Measurements from ENCODE around the gene PFN3. TPM values are rescaled to one million over a fixed set of nuclear protein-coding genes. Genes with fewer than 3 reads are reported as not detected.

PFN3 gene
- total RNA-seq, 4 donors from 2014 or later: not detected

- no peak within 1 kb of the TSS for H3K27ac ChIP-seq
- in situ Hi-C loops (cut with MboI; ENCODE audit: low sequenced_read_pairs in 4 of 4): loop anchor here in 2 of 4 donors (10.0 kb wide), 2 partner anchors 46 to 96 kb away; partner anchors contain the start of gene DOK3 (in 1 of the 2)
- no peaks in the 10 kb centered on the region for H3K36me3 ChIP-seq
- peaks cover 3 to 6% (median 4%) of the 10 kb centered on the region in 3 donors for H3K27me3 ChIP-seq
- intact Hi-C loops (cut with DNase I; ENCODE audit: low total_unique reads): no loop called here
- H3K9me3 ChIP-seq: no peaks in the 10 kb centered on the region
- H3K4me1 ChIP-seq: peaks cover 3 to 5% of the 10 kb centered on the region in 2 donors
- ATAC-seq: no peak
- TF ChIP-seq CTCF (IDR thresholded peaks at IDR 0.05 in 4 of 5, conservative IDR thresholded peaks at IDR 0.05 in 1 of 5): no peak
- no peak for TF ChIP-seq POLR2A (IDR thresholded peaks at IDR 0.05)
- no peak within 1 kb of the TSS for H3K4me3 ChIP-seq
- no peak for DNase-seq
Measured at GRCh38 chr5:177409043-177409801, 8.8 kb upstream of the PFN3 start, which contains the start of gene F12. TSS of gene F12 (minus strand) at chr5:177409564. CDS start at chr5:177409527, 37 bp downstream.

GRCh38 chr5:177405805-177406204, 5.3 kb upstream of the PFN3 start:
- no peak overlapping the region for H3K27ac ChIP-seq
- H3K4me3 ChIP-seq: no peak overlapping the region
- peaks cover 19 to 25% of the 10 kb centered on the region in 2 donors for H3K4me1 ChIP-seq
- ATAC-seq (no peak), DNase-seq (no peak)
- no peaks in the 10 kb centered on the region for H3K36me3 ChIP-seq
- intact Hi-C loops (cut with DNase I; ENCODE audit: low total_unique reads) (no loop called here), in situ Hi-C loops (cut with MboI; ENCODE audit: low sequenced_read_pairs in 4 of 4) (loop anchor here in 2 of 4 donors (10.0 kb wide), 2 partner anchors 49 to 99 kb away; partner anchors contain the start of gene DOK3 (in 1 of the 2))
- TF ChIP-seq CTCF (IDR thresholded peaks at IDR 0.05 in 4 of 5, conservative IDR thresholded peaks at IDR 0.05 in 1 of 5) (no peak), POLR2A (IDR thresholded peaks at IDR 0.05) (no peak)
- peaks cover 33 to 39% (median 37%) of the 10 kb centered on the region in 3 donors for H3K27me3 ChIP-seq
- H3K9me3 ChIP-seq: no peaks in the 10 kb centered on the region

GRCh38 chr5:177405312-177405711, 4.9 kb upstream of the PFN3 start:
- Histone ChIP-seq H3K27me3 (peaks cover 38 to 44% (median 42%) of the 10 kb centered on the region in 3 donors), H3K4me1 (peaks cover 22 to 25% of the 10 kb centered on the region in 2 donors), H3K9me3 (no peaks in the 10 kb centered on the region), H3K36me3 (no peaks in the 10 kb centered on the region), H3K27ac (no peak overlapping the region), H3K4me3 (no peak overlapping the region)
- TF ChIP-seq POLR2A (IDR thresholded peaks at IDR 0.05) (no peak), CTCF (IDR thresholded peaks at IDR 0.05 in 4 of 5, conservative IDR thresholded peaks at IDR 0.05 in 1 of 5) (no peak)
- no peak for DNase-seq
- intact Hi-C loops (cut with DNase I; ENCODE audit: low total_unique reads): no loop called here
- ATAC-seq: no peak
- in situ Hi-C loops (cut with MboI; ENCODE audit: low sequenced_read_pairs in 4 of 4): loop anchor here in 2 of 4 donors (10.0 kb wide), 2 partner anchors 49 to 99 kb away; partner anchors contain the start of gene DOK3 (in 1 of the 2)

GRCh38 chr5:177404641-177405179, 4.2 kb upstream of the PFN3 start:
- intact Hi-C loops (cut with DNase I; ENCODE audit: low total_unique reads) (loop anchor here (1.0 kb wide), 2 partner anchors 50 to 97 kb away; no protein-coding TSS in a partner anchor), in situ Hi-C loops (cut with MboI; ENCODE audit: low sequenced_read_pairs in 4 of 4) (loop anchor here in 2 of 4 donors (10.0 kb wide), 2 partner anchors 50 to 100 kb away; partner anchors contain the start of gene DOK3 (in 1 of the 2))
- ATAC-seq: no peak
- no peaks in the 10 kb centered on the region for H3K36me3 ChIP-seq
- no peak for DNase-seq
- H3K27ac ChIP-seq: no peak overlapping the region
- H3K4me3 ChIP-seq: peak overlapping the region; percentile 53 to 69 (median 64)
- H3K9me3 ChIP-seq: no peaks in the 10 kb centered on the region
- TF ChIP-seq CTCF (IDR thresholded peaks at IDR 0.05 in 4 of 5, conservative IDR thresholded peaks at IDR 0.05 in 1 of 5) (no peak), POLR2A (IDR thresholded peaks at IDR 0.05) (no peak)
- H3K4me1 ChIP-seq: peaks cover 27% of the 10 kb centered on the region in 2 donors
- peaks cover 44 to 50% (median 48%) of the 10 kb centered on the region in 3 donors for H3K27me3 ChIP-seq
